Suprapubic skin (tissue), 4 donors: Measurements from ENCODE around the gene PSMD11. TPM values are rescaled to one million over a fixed set of nuclear protein-coding genes. Genes with fewer than 3 reads are reported as not detected.
"Not testable (repeated sequence)": the region's sequence is repeated elsewhere in the genome, so short reads cannot be mapped to it uniquely, and the experiment has no call there.

ENCODE experiments used
- DNase-seq, 2 donors: peaks; one replicate each; pipeline ENCODE4 v3.0.0-alpha.2; 2019; ENCODE audit warnings: low spot score in 2 of 2
- H3K27ac ChIP-seq: fragments of 200-600 bp; sonication (generic); one replicate; pipeline ENCODE4 v1.5.1; 2019
- H3K27me3 ChIP-seq: fragments of 200-600 bp; sonication (generic); one replicate; pipeline ENCODE4 v1.5.1; 2019
- H3K36me3 ChIP-seq: fragments of 200-600 bp; sonication (generic); one replicate; pipeline ENCODE4 v1.5.1; 2019
- H3K4me1 ChIP-seq: fragments of 200-600 bp; sonication (generic); one replicate; pipeline ENCODE4 v1.5.1; 2019
- H3K4me3 ChIP-seq: fragments of 200-600 bp; sonication (generic); one replicate; pipeline ENCODE4 v1.5.1; 2019; ENCODE audit warnings: mild to moderate bottlenecking
- H3K9me3 ChIP-seq: fragments of 200-600 bp; sonication (generic); one replicate; pipeline ENCODE4 v1.5.1; 2019
- CTCF ChIP-seq, 2 donors: fragments of 200-600 bp in 1 of 2; fragments of 450-650 bp in 1 of 2; sonication (generic) in 1 of 2; IDR thresholded peaks; one replicate each; pipeline ENCODE4 v1.5.1; 2016 to 2019; ENCODE audit warnings: antibody characterized with exemption in 2 of 2, mild to moderate bottlenecking in 1 of 2, moderate library complexity in 1 of 2
- EP300 ChIP-seq: sonication (generic); formaldehyde crosslinking; IDR thresholded peaks from one replicate; pipeline ENCODE4 v1.6.1; 2017; ENCODE audit warnings: antibody characterized with exemption
- POLR2A ChIP-seq, 2 donors: fragments of 450-650 bp; IDR thresholded peaks; one replicate each; pipeline ENCODE4 v1.6.1; 2017; ENCODE audit warnings: antibody characterized with exemption in 2 of 2, mild to moderate bottlenecking in 2 of 2, moderate library complexity in 2 of 2
- POLR2AphosphoS5 ChIP-seq, 3 donors: sonication (generic); formaldehyde crosslinking; IDR thresholded peaks; one replicate each; pipeline ENCODE4 v1.6.1; 2017; ENCODE audit warnings: antibody characterized with exemption in 3 of 3
- WGBS: methylation state at CpG from one replicate; pipeline ENCODE4 v1.1.5; 2018; 5-methylcytosine and 5-hydroxymethylcytosine counted together
- total RNA-seq, 4 donors: library from RNA; depleted of rRNA; stranded (reverse); fragments of >200 nt; gene quantifications; one replicate each; pipeline ENCODE4 v1.1.0, GENCODE V29; 2016

The PSMD11 gene
- total RNA-seq, 4 donors from 2014 or later = 52.3 to 59.9 (median 57.7) TPM

GRCh38 chr17:32520737-32521404 lies 76.6 kb downstream of the PSMD11 start:
- TF ChIP-seq POLR2AphosphoS5 (IDR thresholded peaks at IDR 0.05) (no peak), EP300 (no peak), CTCF (IDR thresholded peaks at IDR 0.05) (no peak), POLR2A (IDR thresholded peaks at IDR 0.05) (no peak)
- DNase-seq = peak in 1 of 2 donors; percentile 15
- 95% methylated on average over 9 of the region's 9 CpGs for WGBS
- peaks cover 22% of the 10 kb centered on the region for H3K4me1 ChIP-seq
- no peak overlapping the region for H3K27ac ChIP-seq
- H3K4me3 ChIP-seq = no peak overlapping the region
- no peaks in the 10 kb centered on the region for H3K9me3 ChIP-seq
- H3K36me3 ChIP-seq = no peaks in the 10 kb centered on the region
- H3K27me3 ChIP-seq = no peaks in the 10 kb centered on the region

- no peaks in the 10 kb centered on the region for H3K9me3 ChIP-seq
- no peaks in the 10 kb centered on the region for H3K36me3 ChIP-seq
- H3K4me1 ChIP-seq = peaks cover 22% of the 10 kb centered on the region
- peak in 1 of 2 donors; percentile 50 for DNase-seq
- H3K27me3 ChIP-seq = no peaks in the 10 kb centered on the region
- WGBS = 90% methylated on average over 11 of the region's 11 CpGs
- TF ChIP-seq POLR2A (IDR thresholded peaks at IDR 0.05) = no peak
- TF ChIP-seq CTCF (IDR thresholded peaks at IDR 0.05) = no peak
- no peak for TF ChIP-seq POLR2AphosphoS5 (IDR thresholded peaks at IDR 0.05)
- TF ChIP-seq EP300 = no peak
- no peak overlapping the region for H3K4me3 ChIP-seq
- H3K27ac ChIP-seq = no peak overlapping the region
These were observed 78.8 kb downstream of the PSMD11 start for GRCh38 chr17:32523017-32523680.

- no peaks in the 10 kb centered on the region for H3K36me3 ChIP-seq
- H3K27me3 ChIP-seq = no peaks in the 10 kb centered on the region
- TF ChIP-seq CTCF (IDR thresholded peaks at IDR 0.05) (no peak), POLR2AphosphoS5 (IDR thresholded peaks at IDR 0.05) (no peak), POLR2A (IDR thresholded peaks at IDR 0.05) (no peak), EP300 (no peak)
- H3K9me3 ChIP-seq = no peaks in the 10 kb centered on the region
- no peak overlapping the region for H3K27ac ChIP-seq
- 77% methylated on average over 12 of the region's 12 CpGs for whole genome bisulfite sequencing
- H3K4me1 ChIP-seq = peaks cover 18% of the 10 kb centered on the region
- H3K4me3 ChIP-seq = no peak overlapping the region
- DNase-seq = peak in 1 of 2 donors; percentile 24
These were observed 79.7 kb downstream of the PSMD11 start for GRCh38 chr17:32523827-32524552.

- not testable (repeated sequence) for DNase-seq, H3K36me3 ChIP-seq, H3K4me3 ChIP-seq, H3K27ac ChIP-seq, H3K27me3 ChIP-seq, H3K9me3 ChIP-seq
- 89% methylated on average over 6 of the region's 6 CpGs for WGBS
- peaks cover 13% of the 10 kb centered on the region for H3K4me1 ChIP-seq
These were observed 80.2 kb downstream of the PSMD11 start for GRCh38 chr17:32524553-32524880.

- H3K9me3 ChIP-seq = no peaks in the 10 kb centered on the region
- no peak overlapping the region for H3K27ac ChIP-seq
- 52% methylated on average over 4 of the region's 4 CpGs for WGBS
- H3K4me3 ChIP-seq = no peak overlapping the region
- TF ChIP-seq CTCF (IDR thresholded peaks at IDR 0.05) (no peak), POLR2AphosphoS5 (IDR thresholded peaks at IDR 0.05) (no peak), EP300 (no peak), POLR2A (IDR thresholded peaks at IDR 0.05) (no peak)
- DNase-seq = peak in 1 of 2 donors; percentile 6
- H3K36me3 ChIP-seq = no peaks in the 10 kb centered on the region
- no peaks in the 10 kb centered on the region for H3K27me3 ChIP-seq
- H3K4me1 ChIP-seq = peaks cover 7% of the 10 kb centered on the region
These were observed 80.8 kb downstream of the PSMD11 start for GRCh38 chr17:32525122-32525521.
